Neutrophil (primary cell): Measurements from ENCODE around the gene AHCY.
"Not testable (repeated sequence)": the region's sequence is repeated elsewhere in the genome, so short reads cannot be mapped to it uniquely, and the experiment has no call there.

Experiments
- H3K27ac ChIP-seq: fragments of 200-600 bp; sonication (generic); 2 replicates; pipeline ENCODE4 v1.5.1; 2016; ENCODE audit warnings: mild to moderate bottlenecking, moderate library complexity
- H3K27me3 ChIP-seq: fragments of 200-600 bp; sonication (generic); 2 replicates; pipeline ENCODE4 v1.6.0; 2016; ENCODE audit warnings: mild to moderate bottlenecking
- H3K36me3 ChIP-seq: fragments of 200-600 bp; sonication (generic); 2 replicates; pipeline ENCODE4 v1.5.1; 2017
- H3K4me1 ChIP-seq, 2 experiments: fragments of 200-600 bp in 1 of 2; sonication (generic) in 1 of 2; 1 replicate in 1 of 2; 2 replicates in 1 of 2; pipeline versions ENCODE4 v1.5.1 to v1.6.1; 2013 to 2016; ENCODE audit warnings: low read depth in 1 of 2, low read length in 1 of 2, mild to moderate bottlenecking in 1 of 2, moderate library complexity in 1 of 2; ENCODE audit not compliant: control insufficient read depth in 1 of 2, insufficient read depth in 1 of 2
- H3K4me3 ChIP-seq, 2 experiments: fragments of 200-600 bp in 1 of 2; sonication (generic) in 1 of 2; 1 replicate in 1 of 2; 2 replicates in 1 of 2; pipeline ENCODE4 v1.5.1; 2013 to 2016; ENCODE audit warnings: low read depth in 1 of 2, low read length in 1 of 2, mild to moderate bottlenecking in 1 of 2, moderate library complexity in 1 of 2
- H3K9me3 ChIP-seq: fragments of 200-600 bp; sonication (generic); 2 replicates; pipeline ENCODE4 v1.5.1; 2016
- TF ChIP-seq, protein P1 (sequence below): fragments of 200-600 bp; sonication (generic); IDR thresholded peaks from 2 replicates; pipeline ENCODE4 v1.5.1; 2016; ENCODE audit warnings: antibody characterized with exemption

Gene AHCY

DNA sequence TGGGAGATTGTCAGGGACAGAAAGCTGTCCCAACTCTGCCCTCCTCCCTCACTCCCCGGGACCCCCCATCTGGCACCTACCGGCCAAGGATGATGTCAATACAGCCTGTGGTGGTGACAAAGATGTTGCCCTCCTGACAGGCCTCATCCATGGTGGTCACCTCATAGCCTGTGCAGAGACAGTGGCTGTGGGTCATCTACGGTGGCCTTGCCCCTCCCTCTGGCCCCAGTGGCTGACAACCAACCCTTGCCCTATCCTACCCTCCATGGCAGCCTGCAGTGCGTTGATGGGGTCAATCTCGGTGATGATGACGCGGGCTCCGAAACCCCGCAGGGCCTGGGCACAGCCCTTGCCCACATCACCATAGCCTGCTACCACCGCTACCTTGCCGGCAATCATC is 12.7 kb downstream of the AHCY start:
- H3K27me3 ChIP-seq, result no peaks in the 10 kb centered on the region
- no peak overlapping the region for H3K27ac ChIP-seq
- peaks cover 47% of the 10 kb centered on the region for H3K36me3 ChIP-seq
- no peaks in the 10 kb centered on the region for H3K9me3 ChIP-seq
- H3K4me1 ChIP-seq, result peaks cover 17 to 18% of the 10 kb centered on the region in 2 experiments
- no peak overlapping the region for H3K4me3 ChIP-seq
- TF ChIP-seq, protein P1, sequence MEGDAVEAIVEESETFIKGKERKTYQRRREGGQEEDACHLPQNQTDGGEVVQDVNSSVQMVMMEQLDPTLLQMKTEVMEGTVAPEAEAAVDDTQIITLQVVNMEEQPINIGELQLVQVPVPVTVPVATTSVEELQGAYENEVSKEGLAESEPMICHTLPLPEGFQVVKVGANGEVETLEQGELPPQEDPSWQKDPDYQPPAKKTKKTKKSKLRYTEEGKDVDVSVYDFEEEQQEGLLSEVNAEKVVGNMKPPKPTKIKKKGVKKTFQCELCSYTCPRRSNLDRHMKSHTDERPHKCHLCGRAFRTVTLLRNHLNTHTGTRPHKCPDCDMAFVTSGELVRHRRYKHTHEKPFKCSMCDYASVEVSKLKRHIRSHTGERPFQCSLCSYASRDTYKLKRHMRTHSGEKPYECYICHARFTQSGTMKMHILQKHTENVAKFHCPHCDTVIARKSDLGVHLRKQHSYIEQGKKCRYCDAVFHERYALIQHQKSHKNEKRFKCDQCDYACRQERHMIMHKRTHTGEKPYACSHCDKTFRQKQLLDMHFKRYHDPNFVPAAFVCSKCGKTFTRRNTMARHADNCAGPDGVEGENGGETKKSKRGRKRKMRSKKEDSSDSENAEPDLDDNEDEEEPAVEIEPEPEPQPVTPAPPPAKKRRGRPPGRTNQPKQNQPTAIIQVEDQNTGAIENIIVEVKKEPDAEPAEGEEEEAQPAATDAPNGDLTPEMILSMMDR, result no peak

DNA sequence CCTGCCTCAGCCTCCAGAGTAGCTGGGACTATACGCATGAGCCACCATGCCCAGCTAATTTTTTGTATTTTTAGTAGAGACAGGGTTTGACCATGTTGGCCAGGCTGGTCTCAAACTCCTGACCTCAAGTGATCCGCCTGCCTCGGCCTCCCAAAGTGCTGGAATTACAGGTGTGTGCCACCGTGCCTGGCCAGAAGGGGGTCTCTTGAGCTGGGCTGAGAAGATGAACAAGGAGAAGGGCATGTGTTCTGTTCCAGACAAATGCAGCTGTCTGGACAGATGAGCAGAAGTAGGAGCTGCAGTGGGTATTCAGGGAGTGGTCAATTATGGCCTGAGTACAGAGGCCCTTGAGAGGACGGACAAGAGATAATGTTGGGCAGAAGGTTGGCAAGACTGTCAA is 15.7 kb downstream of the AHCY start:
- not testable (repeated sequence) for H3K9me3 ChIP-seq, H3K4me1 ChIP-seq, H3K27me3 ChIP-seq, H3K27ac ChIP-seq, H3K4me3 ChIP-seq
- peaks cover 77% of the 10 kb centered on the region for H3K36me3 ChIP-seq

DNA sequence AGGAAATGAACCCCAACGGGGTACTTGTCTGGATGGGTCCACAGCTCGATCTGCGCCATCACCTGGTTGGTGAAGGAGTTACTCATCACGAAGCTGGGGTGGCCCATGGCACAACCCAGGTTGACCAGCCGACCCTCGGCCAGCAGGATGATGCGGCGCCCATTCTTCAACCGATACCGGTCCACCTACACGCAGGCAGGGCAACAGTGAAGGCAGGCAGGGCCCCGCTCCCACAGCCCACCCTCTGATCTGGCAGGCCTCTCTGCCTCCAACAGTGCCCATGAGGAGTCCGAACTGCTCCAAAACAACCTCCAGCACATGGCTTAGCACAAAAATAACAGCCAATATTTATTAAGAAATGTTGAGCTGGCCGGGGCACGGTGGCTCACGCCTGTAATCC is 17.7 kb downstream of the AHCY start:
- no peaks in the 10 kb centered on the region for H3K4me1 ChIP-seq
- TF ChIP-seq, protein P1, result no peak
- no peaks in the 10 kb centered on the region for H3K27me3 ChIP-seq
- H3K9me3 ChIP-seq, result no peaks in the 10 kb centered on the region
- H3K36me3 ChIP-seq, result peaks cover 76% of the 10 kb centered on the region
- no peak overlapping the region for H3K27ac ChIP-seq
- H3K4me3 ChIP-seq, result no peak overlapping the region

DNA sequence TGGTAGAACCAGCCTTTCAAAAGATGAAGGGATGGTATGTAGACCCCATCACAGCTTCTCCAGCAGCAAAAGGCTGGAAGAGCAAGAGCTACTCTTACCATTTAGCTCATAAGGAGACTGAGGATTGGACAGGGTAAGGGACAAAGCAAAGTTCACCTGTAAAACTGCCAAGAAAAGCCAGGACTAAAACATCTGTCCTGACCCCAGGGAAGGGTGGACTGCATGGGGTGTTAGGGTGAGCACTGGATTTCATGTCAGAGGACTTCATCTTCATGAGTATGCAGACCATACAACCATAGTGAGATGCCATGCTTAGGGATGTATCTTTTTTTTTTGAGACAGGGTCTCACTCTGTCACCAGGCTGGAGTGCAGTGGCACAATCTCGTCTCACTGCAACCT is 19.3 kb downstream of the AHCY start:
- H3K27ac ChIP-seq, result no peak overlapping the region
- TF ChIP-seq, protein P1, result no peak
- H3K4me3 ChIP-seq, result no peak overlapping the region
- no peaks in the 10 kb centered on the region for H3K4me1 ChIP-seq
- peaks cover 72% of the 10 kb centered on the region for H3K36me3 ChIP-seq
- no peaks in the 10 kb centered on the region for H3K9me3 ChIP-seq
- H3K27me3 ChIP-seq, result no peaks in the 10 kb centered on the region

DNA sequence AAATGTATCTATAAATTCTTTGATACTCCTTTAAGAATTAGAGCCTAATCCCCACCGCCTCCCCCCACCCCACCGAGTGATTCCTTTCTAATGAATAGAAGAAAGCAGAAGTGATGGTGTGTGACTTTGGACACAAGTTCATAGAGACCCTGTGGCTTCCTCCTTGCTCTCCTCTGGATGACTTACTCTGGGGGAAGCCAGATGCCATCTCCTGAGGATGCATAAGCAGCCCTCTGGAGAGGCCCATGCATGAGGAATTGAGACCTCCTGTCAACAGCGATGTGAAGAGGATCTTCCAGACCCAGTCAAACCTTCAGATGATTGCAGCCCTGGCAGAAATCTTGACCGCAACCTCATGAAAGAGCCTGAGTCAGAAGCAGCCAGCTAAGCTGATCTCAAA is 21.1 kb downstream of the AHCY start:
- TF ChIP-seq, protein P1, result no peak

DNA sequence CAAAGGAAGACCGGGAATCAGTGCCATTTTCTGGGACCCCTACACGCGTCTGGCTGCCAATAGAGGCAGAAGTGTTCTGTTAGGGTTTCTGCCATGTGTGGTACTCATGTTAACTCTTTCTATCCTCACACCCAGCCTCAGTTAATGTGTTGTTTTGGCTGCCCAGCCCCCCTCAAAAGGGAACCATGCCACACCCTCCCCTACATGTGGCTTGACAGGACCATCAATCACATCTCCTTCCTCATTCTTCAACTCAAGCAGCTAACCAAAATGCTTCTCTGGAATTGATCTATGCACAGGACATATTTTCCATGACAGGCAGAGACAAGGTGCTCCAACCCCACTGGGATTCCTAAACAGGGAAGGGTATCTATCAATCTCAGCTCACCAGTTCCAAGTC is 22.0 kb downstream of the AHCY start:
- no peak overlapping the region for H3K27ac ChIP-seq
- H3K27me3 ChIP-seq, result no peaks in the 10 kb centered on the region
- H3K36me3 ChIP-seq, result peaks cover 78% of the 10 kb centered on the region
- H3K4me1 ChIP-seq, result no peaks in the 10 kb centered on the region
- TF ChIP-seq, protein P1, result no peak
- no peak overlapping the region for H3K4me3 ChIP-seq
- no peaks in the 10 kb centered on the region for H3K9me3 ChIP-seq

More for the DNA sequence above, 21.1 kb downstream of the AHCY start:
- Histone ChIP-seq H3K9me3 (no peaks in the 10 kb centered on the region), H3K36me3 (peaks cover 72% of the 10 kb centered on the region), H3K27ac (no peak overlapping the region), H3K27me3 (no peaks in the 10 kb centered on the region), H3K4me1 (no peaks in the 10 kb centered on the region), H3K4me3 (no peak overlapping the region)
